ENCODE results near the gene SUSD6. TPM values are rescaled to one million over a fixed set of nuclear protein-coding genes. Genes with fewer than 3 reads are reported as not detected.
"Not testable (repeated sequence)": the region's sequence is repeated elsewhere in the genome, so short reads cannot be mapped to it uniquely, and the experiment has no call there.

The SUSD6 gene
- total RNA-seq, 1 experiment from 2014 or later: 4.8 TPM

- no peak for DNase-seq (ENCODE audit: low read depth)
Measured at GRCh38 chr14:69694730-69695281, 83.4 kb downstream of the SUSD6 start.

DNA sequence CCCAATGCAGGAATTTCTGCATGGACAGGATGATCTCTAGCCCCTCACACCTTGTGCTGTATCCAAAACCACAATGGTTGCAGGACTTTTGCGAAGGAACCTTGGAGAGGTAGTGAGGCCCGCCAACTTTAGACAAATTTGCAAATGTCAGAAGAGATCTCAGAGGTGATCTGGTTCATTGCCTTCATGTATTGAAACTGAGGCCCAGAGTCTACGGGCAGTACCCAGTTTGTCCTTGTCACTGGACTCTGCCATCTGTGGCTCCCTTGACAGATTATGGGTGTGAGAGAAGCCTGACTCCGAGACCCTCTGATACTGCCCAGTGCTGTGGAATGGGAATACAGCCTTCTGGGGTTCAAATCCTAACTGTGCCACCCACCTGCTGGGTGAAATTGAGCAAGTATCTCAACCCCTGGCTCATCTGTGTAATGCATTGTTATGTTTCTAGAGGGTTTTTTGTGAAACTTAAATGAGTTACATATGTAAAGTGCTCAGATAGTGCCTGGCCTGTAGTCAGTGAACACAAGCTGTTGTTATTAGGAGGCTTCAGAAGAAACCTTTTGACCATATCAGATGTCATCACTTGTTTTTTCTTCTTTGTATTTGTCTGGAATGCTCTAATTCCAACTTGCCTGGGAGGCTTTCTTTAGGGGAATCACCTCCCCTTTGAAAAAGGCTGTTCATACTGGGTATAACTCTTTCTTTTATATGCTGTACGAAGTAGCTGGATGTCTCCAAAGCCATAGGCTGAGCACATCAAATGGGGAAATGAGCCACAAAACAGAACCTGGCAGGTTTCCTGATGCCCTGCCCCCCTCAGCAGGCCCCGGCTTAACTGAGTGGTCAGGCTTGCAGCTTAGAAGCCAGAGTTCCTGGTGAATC, 84.2 kb downstream of the SUSD6 start:
- DNase-seq (ENCODE audit: low read depth): peak; percentile 30

DNA sequence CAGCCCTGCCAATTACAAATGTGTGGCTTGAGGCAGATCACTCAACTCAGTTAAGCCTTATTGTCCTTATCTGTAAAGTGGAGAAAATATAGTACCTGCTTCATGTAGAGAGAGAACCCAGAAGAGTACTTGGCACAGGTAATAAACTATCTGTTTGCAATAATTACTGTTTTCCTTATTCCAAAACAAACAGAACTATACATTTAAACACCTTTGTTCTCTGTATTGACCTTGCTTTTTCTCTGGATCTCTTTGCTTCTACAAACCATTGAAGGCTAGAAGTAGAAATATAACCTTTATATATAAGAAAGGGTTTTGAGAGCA, 84.8 kb downstream of the SUSD6 start:
- no peak for DNase-seq (ENCODE audit: low read depth)

- DNase-seq (ENCODE audit: low read depth): no peak
Measured at GRCh38 chr14:69696633-69697557, 85.5 kb downstream of the SUSD6 start.

- DNase-seq (ENCODE audit: low read depth): no peak
Measured at GRCh38 chr14:69698572-69698971, 87.2 kb downstream of the SUSD6 start.

DNA sequence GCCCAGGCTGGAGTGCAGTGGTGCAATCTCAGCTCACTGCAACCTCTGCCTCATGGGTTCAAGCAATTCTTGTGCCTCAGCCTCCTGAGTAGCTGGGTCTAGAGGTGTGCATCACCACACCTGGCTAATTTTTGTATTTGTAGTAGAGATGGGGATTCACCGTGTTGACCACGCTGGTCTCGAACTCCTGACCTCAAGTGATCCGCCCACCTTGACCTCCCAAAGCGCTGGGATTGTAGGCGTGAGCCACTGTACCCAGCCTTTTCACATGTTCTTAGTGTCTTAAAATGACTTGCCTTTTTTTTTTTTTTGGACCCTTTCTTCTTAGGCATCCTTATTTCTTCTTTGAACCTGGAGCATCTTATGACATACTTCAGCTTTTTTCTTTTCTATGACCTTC, 87.8 kb downstream of the SUSD6 start:
- DNase-seq (ENCODE audit: low read depth): not testable (repeated sequence)

- no peak for DNase-seq (ENCODE audit: low read depth)
Measured at GRCh38 chr14:69699748-69700303, 88.4 kb downstream of the SUSD6 start.

- DNase-seq (ENCODE audit: low read depth): no peak
Measured at GRCh38 chr14:69700575-69700974, 89.2 kb downstream of the SUSD6 start.

- no peak for DNase-seq (ENCODE audit: low read depth)
Measured at GRCh38 chr14:69701291-69701690, 89.9 kb downstream of the SUSD6 start.

- no peak for DNase-seq (ENCODE audit: low read depth)
Measured at GRCh38 chr14:69701857-69702256, 90.5 kb downstream of the SUSD6 start.

DNA sequence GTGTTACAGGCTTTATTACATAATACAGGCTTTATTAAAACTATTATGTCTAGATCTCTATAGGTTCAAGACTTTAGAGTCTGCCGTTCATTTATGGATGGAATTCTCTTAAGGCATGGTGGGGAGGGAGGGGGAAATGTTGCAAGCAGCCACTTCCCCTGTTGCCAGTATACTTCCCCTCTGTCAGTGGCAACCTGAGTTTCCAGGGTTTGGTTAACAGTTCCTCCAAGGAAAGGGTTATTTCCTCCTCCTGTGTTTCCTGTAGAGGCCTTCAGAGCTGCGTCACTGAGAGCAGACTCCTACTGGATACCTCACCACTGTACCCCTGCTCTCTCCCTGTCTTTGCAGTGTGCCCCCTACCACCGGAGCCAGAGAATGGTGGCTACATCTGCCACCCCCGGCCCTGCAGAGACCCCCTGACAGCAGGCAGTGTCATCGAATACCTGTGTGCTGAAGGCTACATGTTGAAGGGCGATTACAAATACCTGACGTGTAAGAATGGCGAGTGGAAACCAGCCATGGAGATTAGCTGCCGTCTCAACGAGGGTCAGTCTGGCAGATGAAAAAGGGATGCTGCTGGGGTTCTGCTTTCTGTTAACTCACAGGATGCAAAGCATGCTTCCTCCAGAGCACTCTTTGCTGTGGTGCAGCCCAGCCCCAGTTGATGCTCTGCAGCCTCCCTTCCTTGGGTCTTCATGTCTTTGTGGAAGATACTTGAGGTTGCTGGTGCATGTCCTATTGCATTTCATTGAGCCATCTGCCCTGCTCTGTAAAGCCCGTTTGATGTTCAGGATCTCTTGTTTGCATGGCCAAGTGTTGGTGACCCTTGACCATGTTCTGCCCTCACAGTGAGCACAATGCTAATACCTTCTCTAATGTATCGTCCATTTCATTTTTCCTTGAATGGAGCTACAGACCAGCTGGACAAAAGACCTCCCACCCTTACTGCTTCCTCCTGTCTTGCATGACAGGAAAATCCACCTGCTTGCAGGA, 91.9 kb downstream of the SUSD6 start:
- no peak for DNase-seq (ENCODE audit: low read depth)

DNA sequence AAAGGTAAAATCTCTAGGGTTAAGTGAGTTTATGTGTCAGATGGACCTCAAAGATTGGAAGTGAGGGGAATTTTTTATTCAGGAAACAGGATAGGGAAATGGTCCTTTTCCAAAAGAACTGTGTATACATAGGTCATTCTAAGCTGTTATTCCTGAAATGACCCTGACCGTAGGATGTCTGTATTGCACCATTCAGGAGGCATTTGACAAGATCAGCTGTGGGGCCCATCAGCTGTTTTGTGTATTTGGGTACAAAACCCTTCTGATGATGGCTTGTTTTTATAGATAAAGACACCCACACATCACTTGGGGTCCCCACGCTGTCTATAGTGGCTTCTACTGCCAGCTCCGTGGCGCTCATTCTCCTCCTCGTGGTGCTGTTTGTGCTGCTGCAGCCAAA, 92.9 kb downstream of the SUSD6 start:
- no peak for DNase-seq (ENCODE audit: low read depth)

DNA sequence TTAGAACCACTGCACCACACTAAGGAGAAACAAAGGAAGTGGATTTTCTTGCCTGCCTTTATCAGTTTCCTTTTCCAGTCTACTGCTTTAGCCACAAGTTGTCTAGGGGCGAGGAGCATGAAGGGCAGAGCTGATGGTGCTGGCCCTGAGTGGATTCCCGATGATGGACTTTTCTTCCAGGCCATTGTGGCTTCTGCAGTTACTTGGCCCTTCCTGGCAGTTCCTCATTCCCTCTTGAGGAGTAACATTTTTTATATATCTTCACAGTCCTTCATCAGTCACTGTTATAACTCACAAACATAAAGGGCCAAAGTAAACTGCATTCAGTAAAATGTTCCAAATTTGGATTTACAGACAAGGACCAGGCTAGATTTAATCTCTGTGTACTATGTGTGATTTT, 94.3 kb downstream of the SUSD6 start:
- DNase-seq (ENCODE audit: low read depth): no peak

DNA sequence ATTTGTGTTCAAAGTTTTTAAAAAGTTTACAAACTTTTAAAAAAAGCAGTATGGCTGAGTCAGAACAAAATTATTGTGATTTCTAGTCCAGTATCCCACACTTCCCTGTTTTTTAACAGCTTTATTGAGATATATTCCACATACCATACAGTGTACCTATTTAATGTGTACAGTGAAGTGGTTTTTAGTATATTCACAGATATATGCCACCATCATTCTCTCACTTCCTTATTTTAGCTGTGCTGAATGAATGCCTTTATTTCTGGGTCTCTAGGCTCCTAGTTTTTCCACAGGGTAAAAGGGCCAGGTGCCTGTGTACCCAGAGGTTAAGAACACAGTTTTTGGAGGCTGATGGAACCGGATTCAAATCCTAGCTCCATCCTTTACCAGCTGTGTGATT, 96.7 kb downstream of the SUSD6 start:
- no peak for DNase-seq (ENCODE audit: low read depth)

GRCh38 chr14:69708586-69709560, 97.5 kb downstream of the SUSD6 start:
- DNase-seq (ENCODE audit: low read depth): no peak

DNA sequence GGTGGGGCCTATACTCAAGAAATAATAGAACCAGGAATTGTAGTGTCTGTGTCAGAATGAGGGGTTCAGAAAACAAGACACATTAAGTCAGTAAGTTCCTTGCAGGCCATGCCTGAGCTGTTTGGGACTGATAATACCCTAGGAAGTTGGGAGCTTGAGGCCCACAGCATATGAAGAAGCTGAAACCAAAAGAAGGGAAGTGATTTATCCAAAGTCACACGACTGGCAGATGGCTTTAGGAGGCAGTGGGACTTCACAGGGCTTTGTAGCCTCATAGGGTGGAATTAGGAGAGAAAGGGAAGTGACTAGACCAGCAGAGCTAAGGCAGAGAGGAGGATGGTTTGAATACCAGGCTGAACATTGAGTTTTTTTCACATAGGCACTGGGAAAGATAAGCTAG, 99.0 kb downstream of the SUSD6 start:
- DNase-seq (ENCODE audit: low read depth): no peak

DNA sequence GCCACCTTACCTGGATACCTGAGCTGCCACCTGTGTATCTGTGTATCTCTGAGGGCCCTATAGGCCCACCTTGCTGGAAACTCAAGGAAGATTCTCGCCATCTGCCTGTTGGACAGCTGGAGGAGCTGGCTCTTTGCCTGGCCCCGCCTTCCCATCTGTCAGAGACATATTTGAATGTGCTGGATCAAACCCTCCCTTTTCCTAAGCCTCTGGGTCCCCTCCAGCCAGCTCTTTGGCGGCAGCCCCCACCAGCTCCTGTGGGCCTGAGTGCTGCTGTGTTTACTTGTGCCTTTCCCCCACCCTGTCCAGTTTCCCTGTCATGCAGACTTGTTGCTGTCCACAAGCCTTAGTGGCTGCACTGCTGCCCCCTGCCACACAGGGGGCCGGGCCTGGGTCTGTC, 99.7 kb downstream of the SUSD6 start:
- DNase-seq (ENCODE audit: low read depth): no peak

DNA sequence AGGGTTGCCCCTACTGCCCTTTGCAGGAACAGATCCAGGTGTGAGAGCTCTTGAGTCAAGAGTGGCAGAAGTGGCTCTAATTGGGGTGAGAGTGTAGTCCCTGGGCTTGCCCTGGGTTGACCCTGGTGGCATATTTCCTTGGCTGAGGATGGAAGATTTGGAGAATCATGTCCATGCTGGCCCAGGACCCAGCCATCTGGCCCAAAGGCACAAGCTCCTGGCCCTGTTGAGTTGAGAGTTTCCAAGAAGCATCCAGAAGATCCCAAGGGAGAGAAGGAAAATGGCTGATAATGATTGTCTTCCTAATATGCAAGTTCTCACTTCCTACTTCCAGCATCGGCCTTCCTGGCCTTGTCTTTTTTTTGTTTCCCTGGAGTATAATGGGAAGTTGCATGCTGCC, 100.1 kb downstream of the SUSD6 start:
- DNase-seq (ENCODE audit: low read depth): no peak

DNA sequence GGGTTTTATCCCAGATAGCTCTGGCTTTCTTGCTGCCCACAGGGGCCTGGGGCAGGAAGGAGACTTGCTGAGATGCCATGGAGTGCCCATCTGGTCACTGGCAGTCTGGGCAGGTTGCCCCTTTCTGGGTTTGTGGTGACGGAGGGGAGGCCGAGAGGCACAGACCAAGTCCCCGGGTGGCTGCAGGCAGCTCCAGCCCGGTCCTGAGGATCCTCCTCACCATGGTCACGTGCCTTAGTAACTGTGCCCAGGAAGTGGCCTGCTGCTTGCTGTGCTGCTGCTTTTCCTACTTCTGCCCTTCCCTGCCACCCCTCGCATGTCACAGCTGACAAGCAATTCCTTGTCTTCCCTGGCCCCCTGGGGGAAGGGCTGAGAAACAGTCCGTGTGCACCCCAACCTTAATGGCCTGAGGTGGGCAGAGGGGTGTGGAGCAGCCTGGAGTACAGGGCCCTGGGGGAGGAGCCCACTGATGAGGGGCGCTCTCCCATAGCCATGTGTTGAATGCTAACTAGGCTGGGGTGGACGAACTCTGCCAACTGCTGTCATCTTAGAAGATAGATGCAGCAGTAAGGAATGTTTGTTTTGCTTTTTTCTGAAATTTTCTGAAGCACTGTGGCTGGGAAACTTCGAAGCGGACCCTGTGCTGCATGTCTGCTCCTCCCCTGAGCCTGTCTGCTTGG, 100.6 kb downstream of the SUSD6 start:
- DNase-seq (ENCODE audit: low read depth): no peak
